ENCODE measurements around the gene TAC4. TPM values are rescaled to one million over a fixed set of nuclear protein-coding genes. Genes with fewer than 3 reads are reported as not detected.

The TAC4 gene
- total RNA-seq, 1 donor from 2014 or later, result not detected

DNA sequence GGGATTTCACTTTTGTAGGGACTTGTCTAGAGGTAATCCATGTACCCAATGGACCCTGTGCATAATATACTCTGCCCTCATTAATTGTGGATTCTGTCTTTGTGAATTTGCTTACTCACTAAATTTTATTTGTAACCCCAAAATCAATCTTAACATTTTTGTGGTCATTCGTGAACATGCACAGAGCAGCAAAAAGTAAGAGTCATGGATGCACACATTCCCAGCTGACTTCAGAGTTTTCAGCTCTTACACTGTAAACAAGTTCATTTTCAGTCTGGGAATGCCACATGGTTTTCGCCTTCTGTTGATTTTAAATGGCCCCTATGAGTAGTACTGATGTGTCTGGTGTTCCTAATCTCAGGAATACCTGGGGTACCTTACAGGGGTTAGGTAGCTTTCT, 24.3 kb downstream of the TAC4 start:
- TF ChIP-seq, protein P1, sequence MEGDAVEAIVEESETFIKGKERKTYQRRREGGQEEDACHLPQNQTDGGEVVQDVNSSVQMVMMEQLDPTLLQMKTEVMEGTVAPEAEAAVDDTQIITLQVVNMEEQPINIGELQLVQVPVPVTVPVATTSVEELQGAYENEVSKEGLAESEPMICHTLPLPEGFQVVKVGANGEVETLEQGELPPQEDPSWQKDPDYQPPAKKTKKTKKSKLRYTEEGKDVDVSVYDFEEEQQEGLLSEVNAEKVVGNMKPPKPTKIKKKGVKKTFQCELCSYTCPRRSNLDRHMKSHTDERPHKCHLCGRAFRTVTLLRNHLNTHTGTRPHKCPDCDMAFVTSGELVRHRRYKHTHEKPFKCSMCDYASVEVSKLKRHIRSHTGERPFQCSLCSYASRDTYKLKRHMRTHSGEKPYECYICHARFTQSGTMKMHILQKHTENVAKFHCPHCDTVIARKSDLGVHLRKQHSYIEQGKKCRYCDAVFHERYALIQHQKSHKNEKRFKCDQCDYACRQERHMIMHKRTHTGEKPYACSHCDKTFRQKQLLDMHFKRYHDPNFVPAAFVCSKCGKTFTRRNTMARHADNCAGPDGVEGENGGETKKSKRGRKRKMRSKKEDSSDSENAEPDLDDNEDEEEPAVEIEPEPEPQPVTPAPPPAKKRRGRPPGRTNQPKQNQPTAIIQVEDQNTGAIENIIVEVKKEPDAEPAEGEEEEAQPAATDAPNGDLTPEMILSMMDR (IDR thresholded peaks at IDR 0.05), result no peak
- no peak for DNase-seq
- ATAC-seq, result no peak
- peaks cover 26% of the 10 kb centered on the region for H3K4me1 ChIP-seq
- intact Hi-C loops (cut with DNase I), result no loop called here
- no peaks in the 10 kb centered on the region for H3K9me3 ChIP-seq
- H3K4me3 ChIP-seq, result no peak overlapping the region
- H3K27me3 ChIP-seq, result no peaks in the 10 kb centered on the region
- no peak overlapping the region for H3K27ac ChIP-seq
- H3K36me3 ChIP-seq, result peaks cover 86% of the 10 kb centered on the region

DNA sequence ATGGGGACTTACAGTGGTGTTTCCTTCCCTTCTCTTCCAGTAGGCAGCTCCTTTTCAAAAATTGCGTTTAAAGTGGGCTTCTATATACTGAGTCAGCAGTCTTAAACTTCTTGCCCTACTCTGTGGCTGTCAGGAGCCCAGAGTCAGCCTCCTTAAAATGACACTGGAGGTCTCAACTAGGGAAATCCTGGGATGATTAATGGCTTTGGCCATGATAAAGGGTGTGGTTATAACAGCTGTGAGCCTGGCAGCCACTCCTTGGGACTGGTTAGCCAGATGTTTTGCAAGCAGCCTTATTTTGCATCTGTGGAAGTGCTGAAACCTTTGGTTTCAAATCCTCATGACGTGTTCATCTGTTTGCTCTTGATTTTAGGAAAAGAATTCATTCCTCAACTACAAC, 25.0 kb downstream of the TAC4 start:
- H3K4me1 ChIP-seq, result peaks cover 26% of the 10 kb centered on the region
- H3K36me3 ChIP-seq, result peaks cover 89% of the 10 kb centered on the region
- DNase-seq (no peak), ATAC-seq (peak; percentile 48)
- no peaks in the 10 kb centered on the region for H3K9me3 ChIP-seq
- no peak overlapping the region for H3K27ac ChIP-seq
- TF ChIP-seq, protein P1 (IDR thresholded peaks at IDR 0.05), result no peak
- intact Hi-C loops (cut with DNase I), result no loop called here
- no peak overlapping the region for H3K4me3 ChIP-seq
- no peaks in the 10 kb centered on the region for H3K27me3 ChIP-seq

DNA sequence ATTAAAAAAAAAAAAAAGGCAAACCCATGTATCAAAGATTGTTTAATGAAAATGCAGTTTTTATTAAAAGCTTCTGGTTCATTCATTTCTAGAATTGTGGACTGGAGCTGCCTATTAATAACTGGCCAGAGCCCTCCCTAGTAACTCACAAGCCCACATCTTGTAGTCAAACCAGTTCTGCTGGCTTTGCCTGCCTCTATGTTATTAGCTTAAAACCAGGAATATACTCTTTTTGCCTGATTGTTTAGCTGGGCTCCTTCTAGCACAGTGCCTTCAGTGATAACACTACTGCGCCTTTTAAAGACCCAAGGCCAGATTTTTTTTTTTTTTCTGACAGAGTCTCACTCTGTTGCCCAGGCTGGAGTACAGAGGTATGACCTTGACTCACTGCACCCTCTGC, 26.0 kb downstream of the TAC4 start:
- H3K27me3 ChIP-seq, result no peaks in the 10 kb centered on the region
- TF ChIP-seq, protein P1 (IDR thresholded peaks at IDR 0.05), result no peak
- H3K27ac ChIP-seq, result peak overlapping the region; percentile 0
- peaks cover 89% of the 10 kb centered on the region for H3K36me3 ChIP-seq
- no peaks in the 10 kb centered on the region for H3K9me3 ChIP-seq
- no peak overlapping the region for H3K4me3 ChIP-seq
- ATAC-seq (peak; percentile 76), DNase-seq (no peak)
- intact Hi-C loops (cut with DNase I), result no loop called here
- peaks cover 34% of the 10 kb centered on the region for H3K4me1 ChIP-seq

DNA sequence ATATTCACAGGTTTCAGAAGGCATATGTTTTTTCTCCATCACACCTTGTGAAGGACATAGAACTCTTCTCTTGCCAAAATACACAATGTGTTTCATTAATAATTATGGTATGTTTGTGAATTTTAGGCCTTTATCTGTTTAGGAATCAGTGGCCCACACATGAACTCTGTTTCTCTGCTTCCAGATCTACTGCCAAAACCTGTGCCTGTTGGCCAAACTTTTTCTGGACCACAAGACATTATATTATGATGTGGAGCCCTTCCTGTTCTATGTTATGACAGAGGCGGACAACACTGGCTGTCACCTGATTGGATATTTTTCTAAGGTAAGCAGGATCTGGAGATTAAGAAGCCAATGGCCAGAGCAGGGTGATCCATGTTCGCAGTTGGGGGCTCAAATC, 26.4 kb downstream of the TAC4 start:
- TF ChIP-seq, protein P1 (IDR thresholded peaks at IDR 0.05), result no peak
- Histone ChIP-seq H3K36me3 (peaks cover 89% of the 10 kb centered on the region), H3K9me3 (no peaks in the 10 kb centered on the region), H3K27ac (peak overlapping the region; percentile 0), H3K4me3 (no peak overlapping the region), H3K27me3 (no peaks in the 10 kb centered on the region), H3K4me1 (peaks cover 36% of the 10 kb centered on the region)
- DNase-seq (no peak), ATAC-seq (no peak)
- intact Hi-C loops (cut with DNase I), result no loop called here

DNA sequence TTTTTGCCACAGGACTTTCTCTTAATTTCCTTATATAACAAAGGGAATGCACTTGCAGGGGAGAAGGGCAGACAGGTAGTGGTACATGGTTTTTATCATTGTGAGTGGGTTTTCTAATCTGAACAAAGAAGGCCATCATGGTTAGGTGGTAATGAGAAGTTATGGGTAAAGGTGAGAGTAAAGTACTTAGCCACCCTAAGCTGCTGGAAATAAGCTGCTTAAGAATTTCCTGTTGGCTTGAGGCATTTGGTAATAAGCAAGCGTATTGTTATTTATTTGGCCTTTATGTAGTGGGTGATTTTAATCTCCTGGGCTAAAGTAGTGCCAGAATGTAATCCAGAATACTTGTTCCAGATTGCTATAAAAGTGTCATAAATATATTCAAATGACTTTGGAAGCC, 27.1 kb downstream of the TAC4 start:
- ATAC-seq, result no peak
- H3K36me3 ChIP-seq, result peaks cover 89% of the 10 kb centered on the region
- intact Hi-C loops (cut with DNase I), result no loop called here
- no peak overlapping the region for H3K4me3 ChIP-seq
- no peak for DNase-seq
- H3K27ac ChIP-seq, result no peak overlapping the region
- no peaks in the 10 kb centered on the region for H3K9me3 ChIP-seq
- H3K4me1 ChIP-seq, result peaks cover 43% of the 10 kb centered on the region
- H3K27me3 ChIP-seq, result no peaks in the 10 kb centered on the region
- TF ChIP-seq, protein P1 (IDR thresholded peaks at IDR 0.05), result no peak

DNA sequence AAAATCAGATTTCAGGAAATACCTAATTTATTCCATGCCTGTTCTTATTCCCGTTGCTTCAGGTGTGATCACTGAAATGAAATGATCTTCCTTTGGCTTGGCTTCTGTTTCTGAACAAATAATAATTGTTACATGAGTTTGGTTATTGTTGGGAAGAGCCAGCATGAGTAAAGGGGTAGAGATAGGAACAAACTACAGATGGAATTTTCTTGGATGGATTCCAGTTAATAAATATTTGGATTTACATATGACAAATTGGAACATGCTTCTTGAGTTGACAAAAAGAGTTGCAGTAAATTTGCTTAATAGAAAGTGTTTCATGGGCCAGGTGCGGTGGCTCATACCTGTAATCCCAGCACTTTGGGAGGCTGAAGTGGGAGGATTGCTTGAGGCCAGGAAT, 28.2 kb downstream of the TAC4 start:
- intact Hi-C loops (cut with DNase I), result no loop called here
- peaks cover 45% of the 10 kb centered on the region for H3K4me1 ChIP-seq
- H3K4me3 ChIP-seq, result no peak overlapping the region
- ATAC-seq (no peak), DNase-seq (no peak)
- no peaks in the 10 kb centered on the region for H3K9me3 ChIP-seq
- H3K27me3 ChIP-seq, result no peaks in the 10 kb centered on the region
- TF ChIP-seq, protein P1 (IDR thresholded peaks at IDR 0.05), result no peak
- peaks cover 84% of the 10 kb centered on the region for H3K36me3 ChIP-seq
- H3K27ac ChIP-seq, result no peak overlapping the region

All from upper lobe of right lung (tissue), 1 donor.